ENCODE results near the gene ATF7IP2. TPM values are rescaled to one million over a fixed set of nuclear protein-coding genes. Genes with fewer than 3 reads are reported as not detected.
"Not testable (repeated sequence)": the region's sequence is repeated elsewhere in the genome, so short reads cannot be mapped to it uniquely, and the experiment has no call there.

ATF7IP2 gene
- polyA plus RNA-seq, 1 donor from 2014 or later, result 75.3 TPM

DNA sequence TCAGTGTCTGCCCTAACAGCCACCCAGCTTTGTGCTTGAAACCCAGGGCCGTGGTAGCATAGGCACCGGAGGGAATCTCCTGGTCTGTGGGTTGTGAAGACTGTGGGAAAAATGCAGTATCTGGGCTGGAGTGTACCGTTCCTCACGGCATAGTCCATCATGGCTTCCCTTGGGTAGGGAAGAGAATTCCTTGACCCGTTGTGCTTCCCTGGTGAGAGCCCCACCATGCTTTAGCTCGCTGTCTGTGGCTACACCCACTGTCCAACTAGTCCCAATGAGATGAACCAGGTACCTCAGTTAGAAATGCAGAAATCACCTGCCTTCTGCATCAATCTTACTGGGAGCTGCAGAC lies 67.3 kb downstream of the ATF7IP2 start:
- H3K36me3 Mint-ChIP-seq, result peaks cover 41% of the 10 kb centered on the region
- peaks cover 0 to 7% (median 5%) of the 10 kb centered on the region in 3 donors for H3K9me3 Mint-ChIP-seq
- no peak overlapping the region for H3K27ac Mint-ChIP-seq
- H3K4me1 Mint-ChIP-seq, result peaks cover 0 to 1% (median 0%) of the 10 kb centered on the region in 3 donors
- no peaks in the 10 kb centered on the region for H3K27me3 Mint-ChIP-seq
- no peak overlapping the region for H3K4me3 Mint-ChIP-seq

DNA sequence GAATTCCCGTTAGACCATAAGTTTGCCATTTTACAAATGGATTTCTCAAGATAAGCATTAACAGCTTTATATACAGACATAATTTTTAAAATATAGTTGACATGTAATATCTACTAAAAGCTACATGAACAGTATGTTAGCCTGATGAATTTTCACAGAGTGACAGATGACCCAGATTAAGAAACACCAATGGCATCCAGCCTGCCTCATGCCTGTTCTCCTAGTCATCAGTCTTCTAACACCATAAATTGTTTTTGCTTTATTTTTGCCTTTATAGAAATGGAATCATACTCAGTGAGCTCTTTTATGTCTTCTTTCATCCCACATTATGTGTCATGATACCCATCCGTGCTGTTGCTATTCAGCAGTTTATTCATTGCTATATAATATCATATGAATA lies 80.0 kb downstream of the ATF7IP2 start:
- Mint-ChIP-seq H3K27ac (no peak overlapping the region), H3K27me3 (no peaks in the 10 kb centered on the region), H3K4me1 (no peaks in the 10 kb centered on the region), H3K9me3 (peaks cover 0 to 3% (median 0%) of the 10 kb centered on the region in 3 donors), H3K4me3 (no peak overlapping the region), H3K36me3 (peaks cover 21% of the 10 kb centered on the region)

DNA sequence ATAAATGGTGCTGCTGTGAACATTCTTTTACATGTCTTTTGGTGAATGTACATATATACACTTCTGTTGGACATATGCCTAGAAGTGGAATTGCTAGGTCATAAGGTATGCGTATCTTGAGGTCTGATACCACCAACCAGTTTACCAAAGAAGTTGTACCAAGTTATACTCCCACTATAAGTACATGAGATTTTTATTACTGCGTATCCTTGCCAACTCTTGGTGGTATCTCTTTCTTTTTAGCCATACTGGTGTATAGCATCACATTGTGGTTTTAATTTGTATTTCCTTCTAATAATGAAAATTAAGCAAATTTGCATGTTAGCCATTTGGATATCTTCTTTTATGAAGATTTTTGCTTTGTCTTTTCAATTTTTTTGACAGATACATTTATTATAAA lies 80.5 kb downstream of the ATF7IP2 start:
- H3K4me3 Mint-ChIP-seq, result no peak overlapping the region
- H3K4me1 Mint-ChIP-seq, result no peaks in the 10 kb centered on the region
- no peak overlapping the region for H3K27ac Mint-ChIP-seq
- H3K9me3 Mint-ChIP-seq, result peaks cover 0 to 3% (median 0%) of the 10 kb centered on the region in 3 donors
- H3K36me3 Mint-ChIP-seq, result peaks cover 22% of the 10 kb centered on the region
- no peaks in the 10 kb centered on the region for H3K27me3 Mint-ChIP-seq

- peaks cover 20% of the 10 kb centered on the region for H3K36me3 Mint-ChIP-seq
- H3K9me3 Mint-ChIP-seq, result peaks cover 0 to 3% (median 0%) of the 10 kb centered on the region in 3 donors
- no peaks in the 10 kb centered on the region for H3K4me1 Mint-ChIP-seq
- no peaks in the 10 kb centered on the region for H3K27me3 Mint-ChIP-seq
- H3K4me3 Mint-ChIP-seq, result no peak overlapping the region
- H3K27ac Mint-ChIP-seq, result no peak overlapping the region
Observed at GRCh38 chr16:10466861-10467260, 81.0 kb downstream of the ATF7IP2 start.

DNA sequence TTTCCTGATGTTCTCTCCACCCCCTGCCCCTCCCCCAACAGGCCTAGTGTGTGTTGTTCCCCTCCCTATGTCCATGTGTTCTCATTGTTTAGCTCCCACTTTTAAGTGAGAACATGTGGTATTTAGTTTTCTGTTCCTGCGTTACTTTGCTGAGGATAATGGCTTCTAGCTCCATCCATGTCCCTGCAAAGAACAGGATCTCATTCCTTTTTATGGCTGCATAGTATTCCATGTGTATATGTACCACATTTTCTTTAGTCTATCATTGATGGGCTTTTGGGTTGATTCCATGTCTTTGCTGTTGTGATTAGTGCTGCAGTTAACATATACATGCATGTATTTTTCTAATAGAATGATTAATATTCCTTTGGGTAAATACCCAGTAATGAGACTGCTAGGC lies 90.8 kb downstream of the ATF7IP2 start:
- peaks cover 38% of the 10 kb centered on the region for H3K36me3 Mint-ChIP-seq
- not testable (repeated sequence) for H3K4me3 Mint-ChIP-seq, H3K27me3 Mint-ChIP-seq, H3K27ac Mint-ChIP-seq, H3K4me1 Mint-ChIP-seq
- peaks cover 5 to 13% (median 8%) of the 10 kb centered on the region in 3 donors for H3K9me3 Mint-ChIP-seq

GRCh38 chr16:10480151-10480550 lies 94.3 kb downstream of the ATF7IP2 start:
- H3K36me3 Mint-ChIP-seq, result peaks cover 27% of the 10 kb centered on the region
- peaks cover 1 to 18% (median 12%) of the 10 kb centered on the region in 3 donors for H3K9me3 Mint-ChIP-seq
- H3K4me3 Mint-ChIP-seq, result no peak overlapping the region
- H3K27ac Mint-ChIP-seq, result peak overlapping the region in 1 of 3 donors; percentile 82
- H3K27me3 Mint-ChIP-seq, result no peaks in the 10 kb centered on the region
- H3K4me1 Mint-ChIP-seq, result no peaks in the 10 kb centered on the region

DNA sequence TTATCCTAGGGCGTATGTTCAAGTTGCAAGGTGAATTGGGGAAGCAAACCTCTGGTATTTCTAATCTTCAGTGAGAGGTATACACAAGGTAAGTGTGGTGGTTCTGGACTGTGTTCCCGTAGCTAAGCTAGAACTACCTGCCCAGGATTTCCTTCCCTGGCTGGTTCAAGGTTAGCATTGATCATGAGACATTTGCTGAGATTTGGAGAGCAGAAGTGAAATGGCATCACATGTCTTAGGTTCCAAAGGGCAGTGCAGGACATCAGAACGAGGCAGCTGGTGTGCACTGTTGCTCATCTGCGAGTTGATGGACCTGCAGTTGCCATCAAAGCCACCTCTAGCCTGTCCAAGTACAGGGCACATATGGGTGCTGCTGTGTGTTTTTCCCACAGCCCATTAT lies 99.3 kb downstream of the ATF7IP2 start:
- Mint-ChIP-seq H3K4me3 (no peak overlapping the region), H3K27me3 (no peaks in the 10 kb centered on the region), H3K9me3 (peaks cover 5 to 27% (median 13%) of the 10 kb centered on the region in 3 donors), H3K36me3 (peaks cover 15% of the 10 kb centered on the region), H3K27ac (no peak overlapping the region), H3K4me1 (peaks cover 0 to 4% (median 3%) of the 10 kb centered on the region in 3 donors)

DNA sequence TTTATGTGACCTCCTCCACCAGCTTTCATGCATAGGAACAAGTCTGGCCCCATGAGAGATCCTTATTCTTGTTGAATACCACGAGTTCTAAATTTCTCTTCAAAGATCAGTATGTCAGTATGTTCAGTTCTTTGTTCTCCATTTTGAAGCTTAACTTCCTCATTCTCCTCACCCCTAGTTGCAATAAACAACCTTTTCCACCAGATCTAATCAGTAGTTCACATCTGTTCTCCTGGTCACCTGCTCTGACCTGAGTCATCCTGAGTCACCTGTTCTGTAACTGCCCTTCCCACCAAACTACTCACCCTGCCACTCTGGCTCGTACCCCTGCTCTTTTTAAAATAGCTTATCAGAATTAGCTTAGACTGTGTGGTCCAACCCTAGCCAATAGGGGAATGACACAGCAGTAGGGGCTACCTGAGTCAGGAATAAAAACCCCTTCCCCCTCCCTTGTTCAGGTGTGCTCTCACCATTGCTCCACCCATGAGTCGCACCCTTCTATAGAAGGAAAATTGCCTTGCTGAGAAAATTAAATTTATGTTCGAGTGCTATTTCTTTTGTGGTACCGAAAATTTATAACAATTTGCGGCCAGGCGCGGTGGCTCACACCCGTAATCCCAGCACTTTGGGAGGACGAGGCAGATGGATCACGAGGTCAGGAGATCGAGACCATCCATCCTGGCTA lies 100.0 kb downstream of the ATF7IP2 start:
- Mint-ChIP-seq H3K27me3 (no peaks in the 10 kb centered on the region), H3K9me3 (peaks cover 5 to 27% (median 13%) of the 10 kb centered on the region in 3 donors), H3K4me3 (peak overlapping the region in 1 of 4 donors; percentile 20), H3K4me1 (peaks cover 0 to 4% (median 3%) of the 10 kb centered on the region in 3 donors), H3K36me3 (peaks cover 13% of the 10 kb centered on the region), H3K27ac (peak overlapping the region in 1 of 3 donors; percentile 42)

- Mint-ChIP-seq H3K4me1 (peaks cover 3 to 7% (median 4%) of the 10 kb centered on the region in 3 donors), H3K9me3 (peaks cover 4 to 31% (median 21%) of the 10 kb centered on the region in 3 donors), H3K27ac (no peak overlapping the region), H3K4me3 (no peak overlapping the region), H3K36me3 (peaks cover 3% of the 10 kb centered on the region), H3K27me3 (no peaks in the 10 kb centered on the region)
Observed at GRCh38 chr16:10490141-10490540, 104.3 kb downstream of the ATF7IP2 start.

DNA sequence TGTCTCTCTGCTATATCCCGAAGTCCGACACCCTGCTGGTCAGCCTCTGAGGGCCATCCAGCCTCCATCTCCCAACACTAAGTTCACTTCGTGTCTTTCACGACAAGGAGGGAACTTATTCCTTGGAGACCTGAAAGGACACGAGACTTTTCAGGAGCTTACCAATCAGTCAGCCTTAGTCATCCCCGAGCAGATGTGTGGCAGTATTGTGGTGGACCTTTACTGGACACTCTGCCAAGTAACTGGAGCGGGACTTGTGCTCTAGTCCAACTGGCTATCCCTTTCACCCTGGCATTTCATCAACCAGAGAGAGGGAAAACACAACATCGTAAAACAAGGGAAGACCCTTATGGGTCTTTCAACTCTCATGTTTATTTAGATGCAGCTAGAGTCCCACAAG lies 107.4 kb downstream of the ATF7IP2 start:
- H3K27me3 Mint-ChIP-seq, result no peaks in the 10 kb centered on the region
- no peak overlapping the region for H3K27ac Mint-ChIP-seq
- peak overlapping the region in 1 of 4 donors; percentile 54 for H3K4me3 Mint-ChIP-seq
- H3K9me3 Mint-ChIP-seq, result peaks cover 5 to 22% (median 20%) of the 10 kb centered on the region in 3 donors
- H3K36me3 Mint-ChIP-seq, result no peaks in the 10 kb centered on the region
- H3K4me1 Mint-ChIP-seq, result peaks cover 0 to 4% (median 3%) of the 10 kb centered on the region in 3 donors

GRCh38 chr16:10494343-10495030 lies 108.6 kb downstream of the ATF7IP2 start:
- peak overlapping the region in 1 of 3 donors; percentile 42 for H3K27ac Mint-ChIP-seq
- H3K4me3 Mint-ChIP-seq, result no peak overlapping the region
- H3K9me3 Mint-ChIP-seq, result peaks cover 5 to 22% (median 20%) of the 10 kb centered on the region in 3 donors
- no peaks in the 10 kb centered on the region for H3K27me3 Mint-ChIP-seq
- H3K36me3 Mint-ChIP-seq, result no peaks in the 10 kb centered on the region
- H3K4me1 Mint-ChIP-seq, result peaks cover 0 to 4% (median 3%) of the 10 kb centered on the region in 3 donors

DNA sequence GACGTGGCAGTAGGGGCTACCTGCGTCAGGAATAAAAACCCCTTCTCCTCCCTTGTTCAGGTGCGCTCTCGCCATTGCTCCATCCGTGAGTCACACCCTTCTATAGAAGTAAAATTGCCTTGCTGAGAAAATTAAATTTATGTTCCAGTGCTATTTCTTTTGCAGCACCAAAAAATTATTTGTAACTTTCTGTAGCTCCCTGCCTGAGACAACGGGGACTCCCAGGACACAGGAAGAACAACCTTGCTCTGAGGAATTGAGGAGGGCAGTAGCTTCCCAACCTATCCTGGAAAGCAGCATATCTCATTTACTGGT lies 109.1 kb downstream of the ATF7IP2 start:
- Mint-ChIP-seq H3K27me3 (no peaks in the 10 kb centered on the region), H3K9me3 (peaks cover 5 to 22% (median 20%) of the 10 kb centered on the region in 3 donors), H3K4me3 (no peak overlapping the region), H3K36me3 (no peaks in the 10 kb centered on the region), H3K4me1 (peaks cover 0 to 4% (median 3%) of the 10 kb centered on the region in 3 donors), H3K27ac (no peak overlapping the region)

- no peak overlapping the region for H3K27ac Mint-ChIP-seq
- H3K27me3 Mint-ChIP-seq, result no peaks in the 10 kb centered on the region
- no peak overlapping the region for H3K4me3 Mint-ChIP-seq
- peaks cover 5 to 20% (median 20%) of the 10 kb centered on the region in 3 donors for H3K9me3 Mint-ChIP-seq
- H3K4me1 Mint-ChIP-seq, result peaks cover 6 to 12% (median 10%) of the 10 kb centered on the region in 3 donors
- H3K36me3 Mint-ChIP-seq, result no peaks in the 10 kb centered on the region
Observed at GRCh38 chr16:10497132-10498101, 111.6 kb downstream of the ATF7IP2 start.

DNA sequence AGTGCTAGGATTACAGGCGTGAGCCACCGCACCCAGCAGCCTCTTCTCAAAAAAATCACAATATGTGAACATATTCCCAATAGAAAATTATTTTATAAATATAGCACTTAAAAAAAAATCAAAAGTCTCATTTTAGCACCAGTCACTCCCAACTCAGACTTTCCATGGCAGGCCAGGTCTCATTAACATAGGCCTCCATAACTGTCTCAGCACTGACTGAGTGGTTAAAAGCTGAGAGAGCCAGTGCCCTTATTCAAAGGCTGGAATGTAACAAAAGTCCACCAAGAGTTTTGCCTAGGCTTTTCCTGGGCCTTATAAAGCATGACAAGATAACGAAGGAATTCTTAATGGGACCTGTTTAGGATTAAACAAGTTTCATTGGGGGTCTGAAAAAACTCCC lies 114.7 kb downstream of the ATF7IP2 start:
- no peaks in the 10 kb centered on the region for H3K27me3 Mint-ChIP-seq
- no peak overlapping the region for H3K4me3 Mint-ChIP-seq
- no peaks in the 10 kb centered on the region for H3K36me3 Mint-ChIP-seq
- H3K4me1 Mint-ChIP-seq, result peaks cover 11 to 18% (median 14%) of the 10 kb centered on the region in 3 donors
- H3K27ac Mint-ChIP-seq, result no peak overlapping the region
- peaks cover under 1 to 6% (median 5%) of the 10 kb centered on the region in 3 donors for H3K9me3 Mint-ChIP-seq
